WTC11 (cell line): ENCODE data around the gene HYAL2. TPM values are rescaled to one million over a fixed set of nuclear protein-coding genes. Genes with fewer than 3 reads are reported as not detected.

Source experiments
- ATAC-seq: fragments of 200-7000 bp; cut with Tn5 transposase; 2 replicates; pipeline ENCODE4 v1.10.0; 2021; ENCODE audit warnings: mild to moderate bottlenecking, moderate library complexity
- CTCF ChIA-PET: fragments of 300-600 bp; sonication (Branson Sonifier 250); formaldehyde crosslinking; loops from one replicate; lab custom pipeline; 2021; ENCODE audit warnings: antibody characterized with exemption; lab: Charles Lee
- POLR2A ChIA-PET: fragments of 350-600 bp; sonication (Branson Sonifier 250); formaldehyde crosslinking; loops from one replicate; lab custom pipeline; 2021; ENCODE audit warnings: antibody characterized with exemption; lab: Charles Lee
- DNase-seq: peaks from one replicate; pipeline ENCODE4 v3.0.0; 2021; ENCODE audit warnings: low spot score
- H3K27ac Mint-ChIP-seq: 2 replicates; pipeline ENCODE4 v1.8.0; 2021; ENCODE audit warnings: mixed read lengths
- H3K27me3 Mint-ChIP-seq: 2 replicates; pipeline ENCODE4 v1.8.0; 2021; ENCODE audit warnings: low read depth, mild to moderate bottlenecking, moderate library complexity, mixed read lengths
- H3K36me3 Mint-ChIP-seq: 2 replicates; pipeline ENCODE4 v1.8.0; 2021; ENCODE audit warnings: mixed read lengths
- H3K4me1 Mint-ChIP-seq: 2 replicates; pipeline ENCODE4 v1.8.0; 2022; ENCODE audit warnings: mixed read lengths
- H3K4me3 Mint-ChIP-seq: 2 replicates; pipeline ENCODE4 v1.8.0; 2021; ENCODE audit warnings: mild to moderate bottlenecking, moderate library complexity, mixed read lengths
- H3K9me3 Mint-ChIP-seq: 2 replicates; pipeline ENCODE4 v1.8.0; 2021; ENCODE audit warnings: mixed read lengths
- AFF4 ChIP-seq: sonication (generic); formaldehyde crosslinking; IDR thresholded peaks from 2 replicates; pipeline ENCODE4 v1.8.1; 2023; ENCODE audit warnings: mild to moderate bottlenecking, missing genetic modification reagents, borderline replicate concordance
- AR ChIP-seq: fragments of 250-450 bp; sonication (Bioruptor Pico); IDR thresholded peaks from 2 replicates; pipeline ENCODE4 v1.9.0; 2021; ENCODE audit warnings: mild to moderate bottlenecking
- ATF1 ChIP-seq: sonication (generic); formaldehyde crosslinking; IDR thresholded peaks from 2 replicates; pipeline ENCODE4 v1.8.1; 2023; ENCODE audit warnings: mild to moderate bottlenecking, moderate library complexity, missing genetic modification reagents
- CREM ChIP-seq: sonication (generic); formaldehyde crosslinking; IDR thresholded peaks from 2 replicates; pipeline ENCODE4 v1.8.1; 2022; ENCODE audit warnings: mild to moderate bottlenecking, missing genetic modification reagents, moderate library complexity
- E2F1 ChIP-seq: sonication (generic); formaldehyde crosslinking; IDR thresholded peaks from 2 replicates; pipeline ENCODE4 v1.8.0; 2022; ENCODE audit warnings: mild to moderate bottlenecking, missing genetic modification reagents
- ELF4 ChIP-seq: sonication (generic); formaldehyde crosslinking; IDR thresholded peaks from 2 replicates; pipeline ENCODE4 v1.8.1; 2022; ENCODE audit warnings: low read depth, mild to moderate bottlenecking, moderate library complexity, missing genetic modification reagents
- EMX1 ChIP-seq: fragments of 250-450 bp; sonication (Bioruptor Pico); IDR thresholded peaks from 2 replicates; pipeline ENCODE4 v1.8.0; 2021; ENCODE audit warnings: mild to moderate bottlenecking
- ESRRA ChIP-seq: sonication (generic); formaldehyde crosslinking; IDR thresholded peaks from 2 replicates; pipeline ENCODE4 v1.8.1; 2022; ENCODE audit warnings: mild to moderate bottlenecking, missing genetic modification reagents, borderline replicate concordance
- FOXJ3 ChIP-seq: sonication (generic); formaldehyde crosslinking; IDR thresholded peaks from 2 replicates; pipeline ENCODE4 v1.9.0; 2021; ENCODE audit warnings: missing genetic modification reagents, mild to moderate bottlenecking, borderline replicate concordance
- FOXP4 ChIP-seq: sonication (generic); formaldehyde crosslinking; IDR thresholded peaks from 2 replicates; pipeline ENCODE4 v1.8.0; 2022; ENCODE audit warnings: mild to moderate bottlenecking, missing genetic modification reagents
- GTF2I ChIP-seq: fragments of 250-450 bp; sonication (Bioruptor Pico); conservative IDR thresholded peaks from 2 replicates; pipeline ENCODE4 v1.4.0; 2021; ENCODE audit warnings: mild to moderate bottlenecking
- HMGXB4 ChIP-seq: sonication (generic); formaldehyde crosslinking; IDR thresholded peaks from 2 replicates; pipeline ENCODE4 v1.8.1; 2023; ENCODE audit warnings: mild to moderate bottlenecking, moderate library complexity, missing genetic modification reagents
- IRF1 ChIP-seq: sonication (generic); formaldehyde crosslinking; IDR thresholded peaks from 2 replicates; pipeline ENCODE4 v1.8.0; 2023; ENCODE audit warnings: missing genetic modification reagents
- KAT7 ChIP-seq: sonication (generic); formaldehyde crosslinking; IDR thresholded peaks from 2 replicates; pipeline ENCODE4 v1.8.1; 2023; ENCODE audit warnings: missing genetic modification reagents, mild to moderate bottlenecking, borderline replicate concordance
- NFATC4 ChIP-seq: fragments of 250-450 bp; sonication (Bioruptor Pico); IDR thresholded peaks from 2 replicates; pipeline ENCODE4 v1.9.0; 2021; ENCODE audit warnings: mild to moderate bottlenecking
- SMAD4 ChIP-seq: sonication (generic); formaldehyde crosslinking; IDR thresholded peaks from 2 replicates; pipeline ENCODE4 v1.8.0; 2022; ENCODE audit warnings: mild to moderate bottlenecking, missing genetic modification reagents
- TEAD1 ChIP-seq: sonication (generic); formaldehyde crosslinking; IDR thresholded peaks from 2 replicates; pipeline ENCODE4 v1.8.0; 2022; ENCODE audit warnings: mild to moderate bottlenecking, missing genetic modification reagents
- TP53 ChIP-seq: sonication (generic); formaldehyde crosslinking; IDR thresholded peaks from 2 replicates; pipeline ENCODE4 v1.8.1; 2023; ENCODE audit warnings: mild to moderate bottlenecking, missing genetic modification reagents
- ZNF232 ChIP-seq: sonication (generic); formaldehyde crosslinking; IDR thresholded peaks from 2 replicates; pipeline ENCODE4 v1.8.0; 2022; ENCODE audit warnings: mild to moderate bottlenecking, missing genetic modification reagents
- ZNF263 ChIP-seq: sonication (generic); formaldehyde crosslinking; IDR thresholded peaks from 2 replicates; pipeline ENCODE4 v1.8.1; 2022; ENCODE audit warnings: low read depth, mild to moderate bottlenecking, moderate library complexity, missing genetic modification reagents
- ZNF317 ChIP-seq: sonication (generic); formaldehyde crosslinking; IDR thresholded peaks from 2 replicates; pipeline ENCODE4 v1.8.1; 2023; ENCODE audit warnings: low read depth, mild to moderate bottlenecking, moderate library complexity, missing genetic modification reagents, borderline replicate concordance
- total RNA-seq: library from RNA; stranded (reverse); gene quantifications from 3 replicates; pipeline ENCODE4 v1.2.3, GENCODE V29; 2021

HYAL2 gene
- total RNA-seq, 1 experiment from 2014 or later = 58.0 TPM

GRCh38 chr3:50293079-50293801 is 29.3 kb downstream of the HYAL2 start (continued):
- no peak for TF ChIP-seq AR (CRISPR knock-in tag)
- TF ChIP-seq ZNF232 (CRISPR knock-in tag) = no peak
- no peak for TF ChIP-seq HMGXB4
- no peak for TF ChIP-seq KAT7 (CRISPR knock-in tag)
- no peak for TF ChIP-seq TP53 (CRISPR knock-in tag)
- TF ChIP-seq ATF1 (CRISPR knock-in tag) = no peak
- no peak for TF ChIP-seq ESRRA (CRISPR knock-in tag)
- TF ChIP-seq CREM = no peak
- no peak for TF ChIP-seq E2F1 (CRISPR knock-in tag)
- TF ChIP-seq GTF2I (CRISPR knock-in tag) = no peak
- TF ChIP-seq ELF4 (CRISPR knock-in tag) = no peak
- TF ChIP-seq FOXJ3 (CRISPR knock-in tag) = no peak
- TF ChIP-seq ZNF317 (CRISPR knock-in tag) = no peak
- TF ChIP-seq EMX1 (CRISPR knock-in tag) = no peak

GRCh38 chr3:50292159-50293078 is 30.1 kb downstream of the HYAL2 start, which contains the start of gene IFRD2:
IFRD2 (minus strand) TSS chr3:50292429; CDS start chr3:50292274, 155 bp downstream.
- Mint-ChIP-seq H3K36me3 (peaks cover 19% of the 10 kb centered on the region), H3K4me1 (peaks cover 12% of the 10 kb centered on the region), H3K9me3 (no peaks in the 10 kb centered on the region), H3K4me3 (peak within 1 kb of the TSS; percentile 76), H3K27me3 (no peaks in the 10 kb centered on the region; the same call in 1 of the 2 replicates), H3K27ac (peak within 1 kb of the TSS; percentile 96)
- CTCF ChIA-PET = interaction anchor here (0.7 to 2.2 kb wide), 12 partner anchors 18 to 100 kb away, joined by 3 to 12 read pairs (median 4); partner anchors contain the start of genes GNAI2, HYAL2 and RASSF1
- ATAC-seq (peak; percentile 96), DNase-seq (peak; percentile 97)
- POLR2A ChIA-PET = interaction anchor here (1.0 to 1.5 kb wide), 5 partner anchors 13 to 53 kb away, joined by 3 to 5 read pairs (median 3); partner anchors contain the start of gene LSMEM2
- TF ChIP-seq FOXP4 (CRISPR knock-in tag) = no peak; the same call in 1 of the 2 replicates
- TF ChIP-seq ZNF317 (CRISPR knock-in tag) = no peak
- TF ChIP-seq IRF1 (CRISPR knock-in tag) = 0 out of 2 replicates have a peak, but pooled peaks have one; percentile 52
- no peak for TF ChIP-seq SMAD4
- no peak for TF ChIP-seq AFF4
- TF ChIP-seq GTF2I (CRISPR knock-in tag) = no peak
- no peak for TF ChIP-seq NFATC4 (CRISPR knock-in tag)
- TF ChIP-seq ESRRA (CRISPR knock-in tag) = no peak
- no peak for TF ChIP-seq ZNF263
- peak; percentile 89; the same call in 1 of the 2 replicates for TF ChIP-seq TEAD1
